H1 (cell line): Measurements from ENCODE around the gene ZNF385B. TPM values are rescaled to one million over a fixed set of nuclear protein-coding genes. Genes with fewer than 3 reads are reported as not detected.

Experiments
- CTCF ChIA-PET: fragments of 300-600 bp; sonication (Branson Sonifier 250); formaldehyde crosslinking; loops from one replicate; lab custom pipeline; 2021; ENCODE audit not compliant: partially characterized antibody; lab: Charles Lee
- POLR2A ChIA-PET: fragments of 300-600 bp; sonication (Branson Sonifier 250); formaldehyde crosslinking; loops from one replicate; lab custom pipeline; 2021; ENCODE audit warnings: inconsistent platforms; ENCODE audit not compliant: partially characterized antibody; lab: Charles Lee
- DNase-seq, 2 experiments: peaks; one replicate each; pipeline versions ENCODE4 v3.0.0 to v3.0.0-alpha.2; 2010 to 2022; ENCODE audit warnings: low spot score in 2 of 2, low read depth in 1 of 2, mixed read lengths in 1 of 2
- FAIRE-seq: peaks from 2 replicates; lab custom pipeline; 2011; peaks lifted over from hg19 to GRCh38; lab: Jason Lieb, UNC
- H2AFZ ChIP-seq: 2 replicates; pipeline ENCODE4 v1.8.1; 2012; ENCODE audit warnings: low read length, inconsistent platforms
- H2AK5ac ChIP-seq: 2 replicates; pipeline ENCODE4 v1.6.1; 2013; ENCODE audit warnings: low read depth, low read length
- H2BK120ac ChIP-seq: replicated peaks from 2 replicates; pipeline ENCODE3; 2013; ENCODE audit warnings: low read depth, low read length, inconsistent platforms
- H2BK12ac ChIP-seq: 2 replicates; pipeline ENCODE4 v1.6.1; 2013; ENCODE audit warnings: low read depth, low read length
- H2BK15ac ChIP-seq: 2 replicates; pipeline ENCODE4 v1.6.1; 2013; ENCODE audit warnings: low read length
- H2BK20ac ChIP-seq: 2 replicates; pipeline ENCODE4 v1.6.1; 2013; ENCODE audit warnings: low read length
- H2BK5ac ChIP-seq: 2 replicates; pipeline ENCODE4 v1.6.1; 2013; ENCODE audit warnings: low read depth, low read length
- H3K14ac ChIP-seq: 2 replicates; pipeline ENCODE4 v1.6.1; 2013; ENCODE audit warnings: inconsistent platforms; ENCODE audit not compliant: insufficient read length
- H3K18ac ChIP-seq: 2 replicates; pipeline ENCODE4 v1.6.1; 2013; ENCODE audit warnings: low read length; ENCODE audit errors: extremely low read depth
- H3K23ac ChIP-seq: 2 replicates; pipeline ENCODE4 v1.6.1; 2013; ENCODE audit warnings: inconsistent platforms; ENCODE audit not compliant: insufficient read length
- H3K23me2 ChIP-seq: 2 replicates; pipeline ENCODE4 v1.6.1; 2013; ENCODE audit warnings: low read depth, low read length
- H3K27ac ChIP-seq: 2 replicates; pipeline ENCODE4 v1.6.1; 2011; ENCODE audit warnings: low read depth, low read length, inconsistent platforms
- H3K27me3 ChIP-seq, 4 experiments: replicated peaks in 1 of 4; 1 replicate in 1 of 4; 2 replicates in 3 of 4; pipeline versions ENCODE4 v1.6.1 to v1.8.1; 2011 to 2013; ENCODE audit warnings: low read length in 3 of 4, mild to moderate bottlenecking in 3 of 4, inconsistent platforms in 2 of 4, mixed read lengths in 2 of 4, moderate library complexity in 1 of 4; ENCODE audit not compliant: control insufficient read depth in 3 of 4, insufficient read depth in 3 of 4; ENCODE audit errors: extremely low read depth in 1 of 4
- H3K36me3 ChIP-seq, 4 experiments: 2 replicates each; pipeline versions ENCODE4 v1.6.1 to v1.8.1; 2011 to 2013; ENCODE audit warnings: mild to moderate bottlenecking in 4 of 4, low read length in 3 of 4, moderate library complexity in 2 of 4, control low read depth in 1 of 4, inconsistent platforms in 1 of 4; ENCODE audit not compliant: insufficient read depth in 4 of 4, control insufficient read depth in 2 of 4
- H3K4ac ChIP-seq: replicated peaks from 2 replicates; pipeline ENCODE3; 2013; ENCODE audit warnings: low read length, low read depth, mixed read lengths, inconsistent platforms; ENCODE audit not compliant: insufficient read length
- H3K4me1 ChIP-seq, 4 experiments: replicated peaks in 1 of 4; 1 replicate in 1 of 4; 2 replicates in 3 of 4; pipeline versions ENCODE4 v1.6.1 to v1.8.1; 2011 to 2013; ENCODE audit warnings: low read length in 3 of 4, inconsistent platforms in 2 of 4, mixed read lengths in 1 of 4; ENCODE audit not compliant: insufficient read depth in 4 of 4, control insufficient read depth in 3 of 4
- H3K4me2 ChIP-seq, 2 experiments: 2 replicates each; pipeline versions ENCODE4 v1.6.1 to v1.8.1; 2011 to 2013; ENCODE audit warnings: low read depth in 2 of 2, low read length in 2 of 2, control low read depth in 1 of 2, inconsistent platforms in 1 of 2, mild to moderate bottlenecking in 1 of 2; ENCODE audit not compliant: insufficient read depth in 1 of 2
- H3K4me3 ChIP-seq, 4 experiments: fragments of 200-600, 300-600 bp in 1 of 4; sonication (generic), shearing (Covaris generic), sonication (Bioruptor Twin) in 1 of 4; 2 replicates each; pipeline versions ENCODE4 v1.5.1 to v1.8.1; 2011 to 2016; ENCODE audit warnings: low read length in 4 of 4, low read depth in 3 of 4, control low read depth in 2 of 4, inconsistent platforms in 2 of 4, mild to moderate bottlenecking in 2 of 4, mixed read lengths in 1 of 4, moderate library complexity in 1 of 4; ENCODE audit not compliant: insufficient read depth in 2 of 4; ENCODE audit errors: extremely low read depth in 1 of 4
- H3K56ac ChIP-seq: replicated peaks from 2 replicates; pipeline ENCODE3; 2013; ENCODE audit warnings: low read depth, mild to moderate bottlenecking, mixed read lengths, low read length, inconsistent platforms; ENCODE audit not compliant: insufficient read length
- H3K79me1 ChIP-seq: 2 replicates; pipeline ENCODE4 v1.6.1; 2013; ENCODE audit warnings: low read depth, low read length, control low read depth
- H3K79me2 ChIP-seq, 2 experiments: 2 replicates each; pipeline versions ENCODE4 v1.6.1 to v1.8.1; 2012 to 2013; ENCODE audit warnings: low read length in 2 of 2, mild to moderate bottlenecking in 2 of 2, inconsistent platforms in 1 of 2; ENCODE audit not compliant: insufficient read depth in 2 of 2, control insufficient read depth in 1 of 2
- H3K9ac ChIP-seq, 4 experiments: replicated peaks in 1 of 4; 1 replicate in 1 of 4; 2 replicates in 3 of 4; pipeline versions ENCODE4 v1.6.1 to v1.8.1; 2011 to 2013; ENCODE audit warnings: low read depth in 3 of 4, low read length in 3 of 4, control low read depth in 2 of 4, mild to moderate bottlenecking in 2 of 4, moderate library complexity in 2 of 4, inconsistent platforms in 1 of 4; ENCODE audit errors: extremely low read depth in 1 of 4
- H3K9me3 ChIP-seq, 2 experiments: 2 replicates each; pipeline versions ENCODE4 v1.6.1 to v1.8.1; 2012 to 2013; ENCODE audit warnings: mild to moderate bottlenecking in 2 of 2, moderate library complexity in 2 of 2, control low read depth in 1 of 2, inconsistent platforms in 1 of 2, low read depth in 1 of 2, low read length in 1 of 2, mixed read lengths in 1 of 2; ENCODE audit not compliant: insufficient read depth in 2 of 2
- H4K20me1 ChIP-seq, 2 experiments: replicated peaks in 1 of 2; 2 replicates each; pipeline versions ENCODE3 to v1.8.1; 2011 to 2013; ENCODE audit warnings: inconsistent platforms in 2 of 2, low read length in 2 of 2, mild to moderate bottlenecking in 1 of 2; ENCODE audit not compliant: insufficient read depth in 2 of 2, control insufficient read depth in 1 of 2
- H4K5ac ChIP-seq: 2 replicates; pipeline ENCODE4 v1.6.1; 2013; ENCODE audit warnings: low read length, low read depth, mixed read lengths, inconsistent platforms; ENCODE audit not compliant: insufficient read length
- H4K8ac ChIP-seq: 2 replicates; pipeline ENCODE4 v1.8.0; 2013; ENCODE audit warnings: mild to moderate bottlenecking, moderate library complexity, low read length, inconsistent platforms; ENCODE audit not compliant: insufficient read depth; ENCODE audit errors: extremely low read depth
- H4K91ac ChIP-seq: replicated peaks from 2 replicates; pipeline ENCODE3; 2013; ENCODE audit warnings: low read length, mixed read lengths, inconsistent platforms; ENCODE audit not compliant: insufficient read length
- CREB1 ChIP-seq: IDR thresholded peaks from 2 replicates; pipeline ENCODE4 v1.6.1; 2012; ENCODE audit warnings: inconsistent platforms
- EGR1 ChIP-seq: IDR thresholded peaks from 2 replicates; pipeline ENCODE4 v1.6.1; 2011; ENCODE audit warnings: low read depth, low read length, borderline replicate concordance
- JUND ChIP-seq: IDR thresholded peaks from 2 replicates; pipeline ENCODE4 v1.6.1; 2011; ENCODE audit warnings: mild to moderate bottlenecking, improper control_type of control experiment, low read length
- PHF8 ChIP-seq: fragments of 200-600 bp; sonication (generic); conservative IDR thresholded peaks from 2 replicates; pipeline ENCODE4 v1.7.1; 2012; ENCODE audit warnings: low read depth, mild to moderate bottlenecking, inconsistent platforms, low read length, moderate library complexity
- POLR2AphosphoS5 ChIP-seq: IDR thresholded peaks from 2 replicates; pipeline ENCODE4 v1.6.1; 2011; ENCODE audit warnings: low read depth, low read length
- SAP30 ChIP-seq: fragments of 300-600 bp; sonication (generic); IDR thresholded peaks from 2 replicates; pipeline ENCODE4 v1.7.1; 2012; ENCODE audit warnings: low read length, moderate library complexity, mild to moderate bottlenecking, inconsistent platforms; ENCODE audit not compliant: insufficient read depth, insufficient replicate concordance
- SIN3A ChIP-seq, 2 experiments: IDR thresholded peaks in 1 of 2; conservative IDR thresholded peaks in 1 of 2; 2 replicates each; pipeline ENCODE4 v1.6.1; 2011 to 2012; ENCODE audit warnings: low read length in 2 of 2, improper control_type of control experiment in 1 of 2, low read depth in 1 of 2, mild to moderate bottlenecking in 1 of 2
- SP2 ChIP-seq: IDR thresholded peaks from 2 replicates; pipeline ENCODE4 v1.6.1; 2012; ENCODE audit warnings: mild to moderate bottlenecking, low read length, inconsistent platforms
- SUZ12 ChIP-seq: fragments of 200-600 bp; sonication (generic); IDR thresholded peaks from 2 replicates; pipeline ENCODE4 v1.6.1; 2012; ENCODE audit warnings: mild to moderate bottlenecking, inconsistent platforms, low read length, moderate library complexity, mixed read lengths
- TAF7 ChIP-seq: optimal IDR thresholded peaks from 2 replicates; pipeline ENCODE3; 2011; ENCODE audit warnings: low read depth, mild to moderate bottlenecking, inconsistent platforms, low read length, moderate library complexity, borderline replicate concordance
- TEAD4 ChIP-seq: IDR thresholded peaks from 2 replicates; pipeline ENCODE4 v1.6.1; 2012; ENCODE audit warnings: low read depth, low read length, inconsistent platforms, mixed read lengths
- ZNF274 ChIP-seq: IDR thresholded peaks from 2 replicates; pipeline ENCODE4 v1.7.0; 2012; ENCODE audit warnings: low read length, borderline replicate concordance; ENCODE audit errors: extremely low read depth
- WGBS, 2 experiments: shearing (Covaris generic) in 1 of 2; methylation state at CpG; one replicate each; pipeline versions ENCODE4 v1.1.6 to v1.1.7; 2013 to 2015; ENCODE audit warnings: low lambda C conversion rate in 2 of 2, mixed read lengths in 2 of 2, inconsistent platforms in 1 of 2, low coverage in 1 of 2, missing lambda C conversion rate in 1 of 2; ENCODE audit not compliant: insufficient replicate concordance in 2 of 2, insufficient coverage in 1 of 2, insufficient read length in 1 of 2; ENCODE audit errors: extremely low coverage in 1 of 2, missing lambda C conversion rate in 1 of 2; 5-methylcytosine and 5-hydroxymethylcytosine counted together
- polyA plus RNA-seq, 7 experiments: library from polyadenylated mRNA; depleted of rRNA in 3 of 7; stranded (reverse) in 5 of 7; unstranded in 2 of 7; fragments of >200 nt in 5 of 7; fragments of 200-250 nt in 2 of 7; gene quantifications; 1 replicate in 5 of 7; 2 replicates in 1 of 7; 4 replicates in 1 of 7; pipeline versions ENCODE4 v1.2.1 to v1.2.3, GENCODE V29; 2011 to 2013; ENCODE audit warnings: missing spikeins in 2 of 7, mixed read lengths in 2 of 7
- total RNA-seq: library from RNA; stranded (reverse); fragmentation: NEBNext Ultra II Directional; extraction: Animal tissue kit (Norgen Biotek cat#: 25700); gene quantifications from 2 replicates; pipeline ENCODE4 v1.2.1, GENCODE V29; 2021
- TF ChIP-seq, protein P1 (sequence below): IDR thresholded peaks from 2 replicates; pipeline ENCODE4 v1.6.1; 2012; ENCODE audit warnings: inconsistent platforms

The ZNF385B gene
- total and polyA plus RNA-seq, 2 of the 8 experiments (the other 6 are each of a cell fraction or from before 2014, with no cell fraction given), result 1.1 to 3.7 TPM

- no peaks in the 10 kb centered on the region for H3K9me3 ChIP-seq
- H3K14ac ChIP-seq, result no peak overlapping the region
- DNase-seq (no peak), FAIRE-seq (no peak)
- H3K27ac ChIP-seq, result no peak overlapping the region
- no peak overlapping the region for H2AK5ac ChIP-seq
- H2AFZ ChIP-seq, result no peak overlapping the region
- H3K23me2 ChIP-seq, result no peaks in the 10 kb centered on the region
- H3K4me2 ChIP-seq, result no peak overlapping the region
- H3K4me1 ChIP-seq, result peaks cover 0 to 10% (median 4%) of the 10 kb centered on the region in 4 experiments; a peak in 3 of 7 replicates
- no peak overlapping the region for H4K8ac ChIP-seq
- CTCF ChIA-PET, result interaction anchor here (0.9 to 1.4 kb wide), 3 partner anchors 9 to 75 kb away, joined by 3 read pairs; no protein-coding TSS in a partner anchor
- WGBS, 2 experiments, result 90% methylated on average over 5 of the region's 5 CpGs; no CpG with 5 or more reads in 1 of the 2 experiments
- no peak overlapping the region for H3K18ac ChIP-seq
- POLR2A ChIA-PET, result no interaction called here
- no peak overlapping the region for H3K9ac ChIP-seq
- H4K5ac ChIP-seq, result no peak overlapping the region
- H2BK120ac ChIP-seq, result no peak overlapping the region
- no peak overlapping the region for H2BK5ac ChIP-seq
- no peak overlapping the region for H2BK20ac ChIP-seq
- H3K79me1 ChIP-seq, result no peaks in the 10 kb centered on the region
- H3K79me2 ChIP-seq, result no peaks in the 10 kb centered on the region
- no peak overlapping the region for H3K4ac ChIP-seq
- H4K91ac ChIP-seq, result no peak overlapping the region
- H2BK12ac ChIP-seq, result no peak overlapping the region
- no peaks in the 10 kb centered on the region for H4K20me1 ChIP-seq
- no peak overlapping the region for H3K23ac ChIP-seq
- no peak overlapping the region for H3K4me3 ChIP-seq
- H3K36me3 ChIP-seq, result no peaks in the 10 kb centered on the region
- H2BK15ac ChIP-seq, result no peak overlapping the region
- H3K56ac ChIP-seq, result no peak overlapping the region
- no peaks in the 10 kb centered on the region for H3K27me3 ChIP-seq
- no peak for TF ChIP-seq PHF8
- no peak for TF ChIP-seq SAP30
- TF ChIP-seq, protein P1, sequence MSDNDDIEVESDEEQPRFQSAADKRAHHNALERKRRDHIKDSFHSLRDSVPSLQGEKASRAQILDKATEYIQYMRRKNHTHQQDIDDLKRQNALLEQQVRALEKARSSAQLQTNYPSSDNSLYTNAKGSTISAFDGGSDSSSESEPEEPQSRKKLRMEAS, result no peak
- TF ChIP-seq CREB1, result no peak
- no peak for TF ChIP-seq TEAD4
- no peak for TF ChIP-seq JUND
- no peak for TF ChIP-seq TAF7
- no peak for TF ChIP-seq ZNF274
- no peak for TF ChIP-seq EGR1
- no peak for TF ChIP-seq SIN3A (conservative IDR thresholded peaks at IDR 0.05 in 1 of 2, IDR thresholded peaks at IDR 0.05 in 1 of 2; ENCODE audit: low read depth in 1 of 2, low read length in 2 of 2)
- TF ChIP-seq POLR2AphosphoS5, result no peak
- TF ChIP-seq SUZ12, result no peak
- no peak for TF ChIP-seq SP2
Observed at GRCh38 chr2:179796213-179797007, 65.0 kb downstream of the ZNF385B start.
